ENCODE measurements around the gene PHTF2.
"Not testable (repeated sequence)": the region's sequence is repeated elsewhere in the genome, so short reads cannot be mapped to it uniquely, and the experiment has no call there.

PHTF2 gene

GRCh38 chr7:77989981-77990566, 191.5 kb downstream of the PHTF2 start:
- DNase-seq (ENCODE audit: low read depth, low spot score) = no peak

GRCh38 chr7:77991656-77992055, 193.1 kb downstream of the PHTF2 start:
- DNase-seq (ENCODE audit: low read depth, low spot score) = no peak

- no peak for DNase-seq (ENCODE audit: low read depth, low spot score)
Observed at GRCh38 chr7:77993838-77994237, 195.3 kb downstream of the PHTF2 start.

GRCh38 chr7:77995717-77996116, 197.1 kb downstream of the PHTF2 start:
- no peak for DNase-seq (ENCODE audit: low read depth, low spot score)

GRCh38 chr7:77999168-77999567, 200.6 kb downstream of the PHTF2 start:
- not testable (repeated sequence) for DNase-seq (ENCODE audit: low read depth, low spot score)

- DNase-seq (ENCODE audit: low read depth, low spot score) = no peak
Observed at GRCh38 chr7:78002021-78002420, 203.4 kb downstream of the PHTF2 start.

GRCh38 chr7:78002715-78003114, 204.1 kb downstream of the PHTF2 start:
- no peak for DNase-seq (ENCODE audit: low read depth, low spot score)

GRCh38 chr7:78006063-78006755, 207.6 kb downstream of the PHTF2 start:
- no peak for DNase-seq (ENCODE audit: low read depth, low spot score)
